NCI-H446 treated with DMSO at 0.1 percent for 48 hours (cell line): Measurements from ENCODE around the gene SLC38A7.

ENCODE experiments used
- DNase-seq: peaks from one replicate; lab custom pipeline; 2025; lab: John Stamatoyannopoulos, UW

SLC38A7 gene

DNA sequence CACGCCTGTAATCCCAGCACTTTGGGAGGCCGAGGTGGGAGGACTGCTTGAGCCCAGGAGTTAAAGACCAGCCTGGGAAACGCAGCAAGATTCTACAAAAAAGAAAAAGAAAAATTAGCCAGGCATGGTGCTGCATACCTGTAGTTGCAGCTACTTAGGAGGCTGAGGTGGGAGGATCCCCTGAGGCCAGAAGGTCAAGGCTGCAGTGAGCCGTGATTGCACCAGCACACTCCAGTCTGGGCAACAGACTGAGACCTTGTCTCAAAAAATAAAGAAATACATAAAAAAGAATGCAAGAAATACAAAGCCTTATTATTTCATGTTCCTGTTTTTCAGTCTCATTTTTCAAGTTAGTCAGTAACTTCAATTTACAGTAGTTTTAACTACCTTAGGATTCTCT lies 49.1 kb downstream of the SLC38A7 start:
- DNase-seq: no peak

- DNase-seq: no peak
Measured at GRCh38 chr16:58634265-58634802, 50.2 kb downstream of the SLC38A7 start.

GRCh38 chr16:58629733-58630640 lies 54.6 kb downstream of the SLC38A7 start, which contains the start of gene CNOT1:
Gene CNOT1 (minus strand): TSS chr16:58629826. CDS start chr16:58599337, 30,489 bp downstream.
- peak; percentile 96 for DNase-seq

DNA sequence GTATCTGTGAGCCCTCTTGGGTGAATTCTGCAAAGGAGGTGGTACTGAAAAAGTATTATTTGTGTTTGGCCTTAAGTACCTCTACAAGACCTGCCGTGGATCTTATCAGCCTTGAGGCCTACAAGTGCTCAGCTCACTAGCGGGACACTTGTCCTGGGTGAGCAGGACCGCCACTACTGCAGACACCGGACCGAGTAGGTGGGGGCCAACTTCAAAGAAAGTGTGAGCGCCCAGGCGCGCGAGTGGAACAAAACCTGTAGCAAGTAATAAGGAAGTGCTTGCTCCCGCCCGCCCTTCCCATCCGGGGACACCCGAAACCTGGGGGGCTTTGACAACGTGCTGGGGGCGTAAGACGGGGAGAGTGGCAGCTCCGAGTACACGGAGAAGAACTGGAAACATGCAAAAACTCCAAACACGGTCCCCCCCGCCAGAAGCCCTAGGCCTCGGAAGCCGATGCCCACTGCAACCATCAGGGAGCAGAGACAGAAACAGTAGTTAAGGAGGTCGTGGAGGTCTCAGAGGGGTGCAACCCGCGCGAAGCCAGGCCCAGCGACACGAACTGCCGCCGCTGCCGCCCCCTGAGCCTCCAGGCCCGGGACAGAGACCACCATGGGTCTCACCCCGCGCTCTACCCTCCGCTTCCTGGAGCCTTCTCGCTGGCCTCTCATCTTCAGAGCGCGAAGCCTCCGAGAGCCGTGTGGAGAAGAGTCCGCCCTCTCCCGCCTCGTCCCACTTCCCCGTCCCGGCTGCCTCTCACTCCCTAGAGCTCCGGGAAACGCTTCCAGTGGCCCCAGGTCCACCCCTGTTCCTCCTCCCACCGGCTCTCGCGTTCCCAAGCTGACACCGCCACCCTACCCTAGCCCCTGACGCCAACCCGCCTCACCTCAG lies 55.5 kb downstream of the SLC38A7 start:
- no peak for DNase-seq

DNA sequence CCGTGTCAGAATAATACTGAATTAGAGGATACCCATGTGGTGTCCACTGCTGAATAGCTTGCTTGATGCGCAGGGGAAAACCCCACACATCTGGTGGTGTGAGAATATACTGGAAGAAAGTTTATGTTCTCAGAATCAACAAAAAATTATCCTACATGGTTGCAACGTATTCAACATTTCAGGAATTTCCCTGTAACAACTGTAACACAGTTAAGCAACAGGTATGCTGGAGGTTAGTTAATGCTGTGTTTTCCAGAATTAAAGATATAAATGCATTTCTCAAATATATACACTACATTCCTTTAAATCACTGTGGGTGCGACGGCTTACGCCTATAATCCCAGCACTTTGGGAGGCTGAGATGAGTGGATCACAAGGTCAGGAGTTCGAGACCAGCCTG lies 60.4 kb downstream of the SLC38A7 start:
- no peak for DNase-seq

DNA sequence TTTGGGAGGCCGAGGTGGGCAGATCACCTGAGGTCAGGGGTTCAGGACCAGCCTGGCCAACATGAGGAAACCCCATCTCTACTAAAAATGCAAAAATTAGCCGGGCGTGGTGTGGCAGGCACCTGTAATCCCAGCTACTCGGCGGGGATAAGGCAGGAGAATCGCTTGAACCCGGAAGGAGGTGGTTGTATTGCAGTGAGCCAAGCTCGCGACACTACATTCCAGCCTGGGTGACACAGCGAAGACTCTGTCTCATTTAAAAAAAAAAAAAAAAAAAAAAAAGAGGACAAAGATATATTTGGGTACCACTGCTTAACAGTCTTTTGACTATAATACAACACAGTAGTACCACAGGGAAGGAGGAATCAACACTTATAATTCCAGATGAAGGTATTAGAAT lies 64.2 kb downstream of the SLC38A7 start:
- DNase-seq: no peak

GRCh38 chr16:58615280-58615679 lies 69.3 kb downstream of the SLC38A7 start:
- no peak for DNase-seq
